Neutrophil (primary cell): ENCODE results near the gene ATP2A2.

ENCODE experiments used
- H3K27ac ChIP-seq: fragments of 200-600 bp; sonication (generic); 2 replicates; pipeline ENCODE4 v1.5.1; 2016; ENCODE audit warnings: mild to moderate bottlenecking, moderate library complexity
- H3K27me3 ChIP-seq: fragments of 200-600 bp; sonication (generic); 2 replicates; pipeline ENCODE4 v1.6.0; 2016; ENCODE audit warnings: mild to moderate bottlenecking
- H3K36me3 ChIP-seq: fragments of 200-600 bp; sonication (generic); 2 replicates; pipeline ENCODE4 v1.5.1; 2017
- H3K4me1 ChIP-seq, 2 experiments: fragments of 200-600 bp in 1 of 2; sonication (generic) in 1 of 2; 1 replicate in 1 of 2; 2 replicates in 1 of 2; pipeline versions ENCODE4 v1.5.1 to v1.6.1; 2013 to 2016; ENCODE audit warnings: low read depth in 1 of 2, low read length in 1 of 2, mild to moderate bottlenecking in 1 of 2, moderate library complexity in 1 of 2; ENCODE audit not compliant: control insufficient read depth in 1 of 2, insufficient read depth in 1 of 2
- H3K4me3 ChIP-seq, 2 experiments: fragments of 200-600 bp in 1 of 2; sonication (generic) in 1 of 2; 1 replicate in 1 of 2; 2 replicates in 1 of 2; pipeline ENCODE4 v1.5.1; 2013 to 2016; ENCODE audit warnings: low read depth in 1 of 2, low read length in 1 of 2, mild to moderate bottlenecking in 1 of 2, moderate library complexity in 1 of 2
- H3K9me3 ChIP-seq: fragments of 200-600 bp; sonication (generic); 2 replicates; pipeline ENCODE4 v1.5.1; 2016
- CTCF ChIP-seq: fragments of 200-600 bp; sonication (generic); IDR thresholded peaks from 2 replicates; pipeline ENCODE4 v1.5.1; 2016; ENCODE audit warnings: antibody characterized with exemption

ATP2A2 gene

GRCh38 chr12:110243227-110243626, 37.8 kb upstream of the ATP2A2 start:
- no peaks in the 10 kb centered on the region for H3K4me1 ChIP-seq
- H3K27me3 ChIP-seq: no peaks in the 10 kb centered on the region
- no peaks in the 10 kb centered on the region for H3K36me3 ChIP-seq
- H3K27ac ChIP-seq: no peak overlapping the region
- no peak overlapping the region for H3K4me3 ChIP-seq
- H3K9me3 ChIP-seq: no peaks in the 10 kb centered on the region
- no peak for TF ChIP-seq CTCF

GRCh38 chr12:110244372-110244771, 36.7 kb upstream of the ATP2A2 start:
- Histone ChIP-seq H3K4me1 (no peaks in the 10 kb centered on the region), H3K9me3 (no peaks in the 10 kb centered on the region), H3K27ac (no peak overlapping the region), H3K36me3 (no peaks in the 10 kb centered on the region), H3K27me3 (peaks cover 3% of the 10 kb centered on the region), H3K4me3 (no peak overlapping the region)
- no peak for TF ChIP-seq CTCF

- Histone ChIP-seq H3K27ac (no peak overlapping the region), H3K9me3 (no peaks in the 10 kb centered on the region), H3K4me3 (no peak overlapping the region), H3K36me3 (no peaks in the 10 kb centered on the region), H3K4me1 (no peaks in the 10 kb centered on the region), H3K27me3 (peaks cover 8% of the 10 kb centered on the region)
- no peak for TF ChIP-seq CTCF
Observed at GRCh38 chr12:110244829-110245228, 36.2 kb upstream of the ATP2A2 start.

- Histone ChIP-seq H3K27me3 (peaks cover 13% of the 10 kb centered on the region), H3K9me3 (no peaks in the 10 kb centered on the region), H3K27ac (no peak overlapping the region), H3K4me1 (no peaks in the 10 kb centered on the region), H3K36me3 (no peaks in the 10 kb centered on the region), H3K4me3 (no peak overlapping the region)
- no peak for TF ChIP-seq CTCF
Observed at GRCh38 chr12:110245369-110245772, 35.7 kb upstream of the ATP2A2 start.

- H3K4me3 ChIP-seq: no peak overlapping the region
- H3K27ac ChIP-seq: no peak overlapping the region
- no peak for TF ChIP-seq CTCF
- H3K27me3 ChIP-seq: peaks cover 24% of the 10 kb centered on the region
- no peaks in the 10 kb centered on the region for H3K36me3 ChIP-seq
- H3K9me3 ChIP-seq: no peaks in the 10 kb centered on the region
- H3K4me1 ChIP-seq: no peaks in the 10 kb centered on the region
Observed at GRCh38 chr12:110246636-110247339, 34.3 kb upstream of the ATP2A2 start.
